ENCODE data around the gene ABTB1. TPM values are rescaled to one million over a fixed set of nuclear protein-coding genes. Genes with fewer than 3 reads are reported as not detected.
A peak's percentile ranks its signal among the peaks of the same experiment; 100 is the strongest.

Gene ABTB1
- total RNA-seq, 1 experiment from 2014 or later, result 6.9 TPM

GRCh38 chr3:127625821-127626220, 46.9 kb upstream of the ABTB1 start:
- ChIA-PET CTCF (interaction anchor here (0.6 kb wide), 2 partner anchors 51 to 1758 kb away, joined by 3 to 6 read pairs; no protein-coding TSS in a partner anchor), POLR2A (no interaction called here)
- no peak for ATAC-seq
- in situ Hi-C loops (cut with HindIII; ENCODE audit: low pct_unique_long_range_greater_than_20kb, low sequenced_read_pairs) (no loop called here), intact Hi-C loops (cut with micrococcal nuclease; ENCODE audit: unreplicated experiment) (no loop called here)
- no peaks in the 10 kb centered on the region for H3K9me3 ChIP-seq (ENCODE audit: control insufficient read depth, insufficient read depth, low read depth, low read length)
- H3K27me3 ChIP-seq (ENCODE audit: control insufficient read depth, insufficient read depth, low read length), result peaks cover 17% of the 10 kb centered on the region
- BruUV-seq (replicated peaks), result no TSS peak
- H3K27ac ChIP-seq (ENCODE audit: low read length), result no peak overlapping the region
- no peaks in the 10 kb centered on the region for H3K36me3 ChIP-seq (ENCODE audit: control insufficient read depth, insufficient read depth, low read length)
- no peak for TF ChIP-seq REST (IDR thresholded peaks at IDR 0.05; ENCODE audit: insufficient read depth in 1 of 2, low read depth in 2 of 2, low read length in 1 of 2)
- no peak for TF ChIP-seq CTCF (IDR thresholded peaks at IDR 0.05)
- no peak for TF ChIP-seq POLR2AphosphoS5 (IDR thresholded peaks at IDR 0.05; ENCODE audit: low read depth, low read length)
- TF ChIP-seq SIN3A (IDR thresholded peaks at IDR 0.05; ENCODE audit: borderline replicate concordance, insufficient read depth, low read depth, low read length), result no peak
- TF ChIP-seq TCF7L2 (IDR thresholded peaks at IDR 0.05; ENCODE audit: low read depth, low read length), result no peak
- H3K4me3 ChIP-seq (ENCODE audit: low read depth in 2 of 2, low read length in 2 of 2), result no peak overlapping the region
- H3K4me1 ChIP-seq (ENCODE audit: control insufficient read depth, insufficient read depth, low read length), result 0 out of 2 replicates have a peak, but pooled peaks cover 3% of the 10 kb centered on the region
- no peak for DNase-seq (ENCODE audit: low read depth, low spot score)

- ATAC-seq (no peak), DNase-seq (ENCODE audit: low read depth, low spot score) (no peak)
- Histone ChIP-seq H3K9me3 (ENCODE audit: control insufficient read depth, insufficient read depth, low read depth, low read length) (no peaks in the 10 kb centered on the region), H3K4me1 (ENCODE audit: control insufficient read depth, insufficient read depth, low read length) (0 out of 2 replicates have a peak, but pooled peaks cover 3% of the 10 kb centered on the region), H3K36me3 (ENCODE audit: control insufficient read depth, insufficient read depth, low read length) (no peaks in the 10 kb centered on the region), H3K27me3 (ENCODE audit: control insufficient read depth, insufficient read depth, low read length) (peaks cover 19% of the 10 kb centered on the region), H3K4me3 (ENCODE audit: low read depth in 2 of 2, low read length in 2 of 2) (peak overlapping the region; percentile 11 to 44; a peak in 2 of 4 replicates), H3K27ac (ENCODE audit: low read length) (no peak overlapping the region)
- TF ChIP-seq CTCF (IDR thresholded peaks at IDR 0.05), result no peak
- no peak for TF ChIP-seq SIN3A (IDR thresholded peaks at IDR 0.05; ENCODE audit: borderline replicate concordance, insufficient read depth, low read depth, low read length)
- TF ChIP-seq TCF7L2 (IDR thresholded peaks at IDR 0.05; ENCODE audit: low read depth, low read length), result no peak
- TF ChIP-seq REST (IDR thresholded peaks at IDR 0.05; ENCODE audit: insufficient read depth in 1 of 2, low read depth in 2 of 2, low read length in 1 of 2), result no peak
- no peak for TF ChIP-seq POLR2AphosphoS5 (IDR thresholded peaks at IDR 0.05; ENCODE audit: low read depth, low read length)
- in situ Hi-C loops (cut with HindIII; ENCODE audit: low pct_unique_long_range_greater_than_20kb, low sequenced_read_pairs), result no loop called here
- BruUV-seq (replicated peaks), result no TSS peak
- CTCF ChIA-PET, result no interaction called here
- POLR2A ChIA-PET, result no interaction called here
- intact Hi-C loops (cut with micrococcal nuclease; ENCODE audit: unreplicated experiment), result no loop called here
Measured at GRCh38 chr3:127628426-127628787, 44.3 kb upstream of the ABTB1 start.

Data from Panc1 (cell line).